HCT116 (cell line): Measurements from ENCODE around the gene APAF1. TPM values are rescaled to one million over a fixed set of nuclear protein-coding genes. Genes with fewer than 3 reads are reported as not detected.

Experiments
- ATAC-seq: fragments of 200-7000 bp; cut with Tn5 transposase; 2 replicates; pipeline ENCODE4 v1.9.1; 2020; ENCODE audit warnings: mild to moderate bottlenecking, moderate library complexity
- BruUV-seq: library from RNA; stranded (reverse); fragments of 400-500 nt; replicated peaks from 2 replicates; lab custom pipeline; 2021; lab: Mats Ljungman, UMichigan
- CTCF ChIA-PET: fragments of 300-600 bp; sonication (Branson Sonifier 250); formaldehyde crosslinking; loops from one replicate; lab custom pipeline; 2021; ENCODE audit warnings: antibody characterized with exemption; lab: Charles Lee
- POLR2A ChIA-PET: fragments of 300-600, 350-600 bp; sonication (Branson Sonifier 250); formaldehyde crosslinking; loops from one replicate; lab custom pipeline; 2021; ENCODE audit warnings: antibody characterized with exemption; lab: Charles Lee
- RAD21 ChIA-PET, 2 experiments: fragments of 300-600 bp; sonication (Branson Sonifier 250); formaldehyde crosslinking; loops; one replicate each; lab custom pipeline; 2023; ENCODE audit warnings: low total read pairs in 2 of 2; ENCODE audit not compliant: uncharacterized antibody in 2 of 2, unreplicated experiment in 2 of 2, low non-redundant PET in 1 of 2; lab: Charles Lee
- DNase-seq: peaks from one replicate; pipeline ENCODE4 v3.0.0-alpha.2; 2010; ENCODE audit warnings: low read depth, low spot score
- H2AFZ ChIP-seq: fragments of 200-600 bp; shearing (Covaris generic), sonication (generic); 2 replicates; pipeline ENCODE4 v1.6.1; 2017; ENCODE audit warnings: low read depth, mixed run types, mixed read lengths, antibody characterized with exemption, low read length; ENCODE audit not compliant: poor library complexity, severe bottlenecking
- H3K27ac ChIP-seq: 2 replicates; pipeline ENCODE4 v1.5.1; 2012; ENCODE audit warnings: low read depth, low read length
- H3K27me3 ChIP-seq: fragments of 200-600 bp; sonication (generic); 2 replicates; pipeline ENCODE4 v1.6.1; 2016; ENCODE audit warnings: mixed run types, low read length, mixed read lengths; ENCODE audit not compliant: insufficient read depth
- H3K36me3 ChIP-seq, 2 experiments: fragments of 200-500 bp in 1 of 2; fragments of 200-600 bp in 1 of 2; sonication (Bioruptor generic) in 1 of 2; sonication (generic) in 1 of 2; 2 replicates each; pipeline versions ENCODE4 v1.5.1 to v1.6.1; 2014 to 2016; ENCODE audit warnings: low read length in 2 of 2, inconsistent platforms in 1 of 2, mixed read lengths in 1 of 2, mixed run types in 1 of 2; ENCODE audit not compliant: insufficient read depth in 2 of 2, control insufficient read depth in 1 of 2
- H3K4me1 ChIP-seq, 2 experiments: fragments of 200-600 bp in 1 of 2; sonication (generic) in 1 of 2; 2 replicates each; pipeline versions ENCODE4 v1.5.1 to v1.6.1; 2012 to 2017; ENCODE audit warnings: low read length in 2 of 2, inconsistent platforms in 1 of 2, mild to moderate bottlenecking in 1 of 2, mixed read lengths in 1 of 2, mixed run types in 1 of 2, moderate library complexity in 1 of 2; ENCODE audit not compliant: insufficient read depth in 2 of 2, control insufficient read depth in 1 of 2
- H3K4me2 ChIP-seq: fragments of 200-600 bp; sonication (generic); 2 replicates; pipeline ENCODE4 v1.6.1; 2017; ENCODE audit warnings: mixed run types, low read length, mixed read lengths
- H3K4me3 ChIP-seq, 2 experiments: fragments of 200-600 bp in 1 of 2; sonication (generic) in 1 of 2; replicated peaks in 1 of 2; 2 replicates each; pipeline ENCODE4 v1.5.1; 2011 to 2016; ENCODE audit warnings: low read length in 2 of 2, control low read depth in 1 of 2, low read depth in 1 of 2, mild to moderate bottlenecking in 1 of 2, mixed read lengths in 1 of 2, mixed run types in 1 of 2
- H3K79me2 ChIP-seq: fragments of 200-600 bp; sonication (generic); 2 replicates; pipeline ENCODE4 v1.6.1; 2017; ENCODE audit warnings: mild to moderate bottlenecking, mixed run types, low read length, moderate library complexity, mixed read lengths; ENCODE audit not compliant: insufficient read depth
- H3K9ac ChIP-seq: fragments of 200-600 bp; sonication (generic); 2 replicates; pipeline ENCODE4 v1.6.1; 2016; ENCODE audit warnings: low read length, mixed read lengths
- H3K9me2 ChIP-seq: fragments of 200-600 bp; sonication (generic), shearing (Covaris generic); 2 replicates; pipeline ENCODE4 v1.6.1; 2017; ENCODE audit warnings: mixed run types, mild to moderate bottlenecking, moderate library complexity; ENCODE audit not compliant: insufficient read depth
- H3K9me3 ChIP-seq, 2 experiments: fragments of 200-500 bp in 1 of 2; fragments of 200-600 bp in 1 of 2; sonication (Bioruptor generic) in 1 of 2; sonication (generic) in 1 of 2; 2 replicates each; pipeline ENCODE4 v1.6.1; 2014 to 2017; ENCODE audit warnings: low read length in 2 of 2, mixed read lengths in 2 of 2, inconsistent platforms in 1 of 2, low read depth in 1 of 2, mild to moderate bottlenecking in 1 of 2, mixed run types in 1 of 2, moderate library complexity in 1 of 2; ENCODE audit not compliant: control insufficient read depth in 1 of 2, insufficient read depth in 1 of 2
- H4K20me1 ChIP-seq: fragments of 200-600 bp; sonication (generic), shearing (Covaris generic); 2 replicates; pipeline ENCODE4 v1.6.1; 2017; ENCODE audit warnings: mixed run types, mild to moderate bottlenecking, moderate library complexity; ENCODE audit not compliant: insufficient read depth
- CBX3 ChIP-seq: IDR thresholded peaks from 2 replicates; pipeline ENCODE4 v1.6.1; 2012; ENCODE audit warnings: low read depth
- CTCF ChIP-seq, 3 experiments: fragments of 200-600 bp in 1 of 3; sonication (generic) in 1 of 3; IDR thresholded peaks in 2 of 3; conservative IDR thresholded peaks in 1 of 3; 2 replicates each; pipeline ENCODE4 v1.5.1; 2012 to 2017; ENCODE audit warnings: low read depth in 2 of 3, low read length in 2 of 3, antibody characterized with exemption in 1 of 3, borderline replicate concordance in 1 of 3, control low read depth in 1 of 3, mild to moderate bottlenecking in 1 of 3, mixed read lengths in 1 of 3, mixed run types in 1 of 3, moderate library complexity in 1 of 3; ENCODE audit not compliant: insufficient read depth in 1 of 3
- EZH2 ChIP-seq: fragments of 200-600 bp; sonication (generic); IDR thresholded peaks from 2 replicates; pipeline ENCODE4 v1.6.1; 2017; ENCODE audit warnings: antibody characterized with exemption, mixed run types
- EZH2phosphoT487 ChIP-seq: fragments of 200-600 bp; IDR thresholded peaks from 2 replicates; pipeline ENCODE4 v1.6.1; 2018; ENCODE audit warnings: antibody characterized with exemption, borderline replicate concordance
- FOSL1 ChIP-seq: IDR thresholded peaks from 2 replicates; pipeline ENCODE4 v1.6.1; 2012; ENCODE audit warnings: low read depth
- POLR2AphosphoS5 ChIP-seq: IDR thresholded peaks from 2 replicates; pipeline ENCODE4 v1.6.1; 2011; ENCODE audit warnings: mild to moderate bottlenecking, low read depth, low read length, moderate library complexity
- RAD21 ChIP-seq: IDR thresholded peaks from 2 replicates; pipeline ENCODE4 v1.6.1; 2012; ENCODE audit warnings: low read depth, mild to moderate bottlenecking
- SRF ChIP-seq: IDR thresholded peaks from 2 replicates; pipeline ENCODE4 v1.6.1; 2012; ENCODE audit warnings: low read depth
- TCF7L2 ChIP-seq: IDR thresholded peaks from 2 replicates; pipeline ENCODE4 v1.7.0; 2011; ENCODE audit warnings: borderline replicate concordance, inconsistent platforms; ENCODE audit not compliant: insufficient read depth, insufficient read length; ENCODE audit errors: extremely low read depth
- ZBTB33 ChIP-seq: IDR thresholded peaks from 2 replicates; pipeline ENCODE4 v1.6.1; 2011; ENCODE audit warnings: mild to moderate bottlenecking, low read length, moderate library complexity; ENCODE audit not compliant: insufficient replicate concordance; ENCODE audit errors: extremely low read depth
- ZFX ChIP-seq: fragments of 450-650 bp; IDR thresholded peaks from 2 replicates; pipeline ENCODE4 v1.6.1; 2017
- intact Hi-C: fragments of 100-400 bp; cut with micrococcal nuclease; formaldehyde crosslinking; loops from 2 replicates; pipeline ENCODE4 v1.10.0; 2022
- total RNA-seq: library from RNA; stranded (reverse); gene quantifications from one replicate; pipeline ENCODE4 v1.2.1, GENCODE V29; 2021; ENCODE audit not compliant: unreplicated experiment
- TF ChIP-seq, protein P1 (sequence below): IDR thresholded peaks from 2 replicates; pipeline ENCODE4 v1.6.1; 2012; ENCODE audit warnings: low read depth
- TF ChIP-seq, protein P2 (sequence below): IDR thresholded peaks from 2 replicates; pipeline ENCODE4 v1.6.1; 2012

The APAF1 gene
- total RNA-seq, 1 experiment from 2014 or later: 13.9 TPM

GRCh38 chr12:98736352-98737321 is 91.5 kb downstream of the APAF1 start (continued):
- no peak for TF ChIP-seq EZH2phosphoT487
- TF ChIP-seq FOSL1: no peak
- TF ChIP-seq, protein P1, sequence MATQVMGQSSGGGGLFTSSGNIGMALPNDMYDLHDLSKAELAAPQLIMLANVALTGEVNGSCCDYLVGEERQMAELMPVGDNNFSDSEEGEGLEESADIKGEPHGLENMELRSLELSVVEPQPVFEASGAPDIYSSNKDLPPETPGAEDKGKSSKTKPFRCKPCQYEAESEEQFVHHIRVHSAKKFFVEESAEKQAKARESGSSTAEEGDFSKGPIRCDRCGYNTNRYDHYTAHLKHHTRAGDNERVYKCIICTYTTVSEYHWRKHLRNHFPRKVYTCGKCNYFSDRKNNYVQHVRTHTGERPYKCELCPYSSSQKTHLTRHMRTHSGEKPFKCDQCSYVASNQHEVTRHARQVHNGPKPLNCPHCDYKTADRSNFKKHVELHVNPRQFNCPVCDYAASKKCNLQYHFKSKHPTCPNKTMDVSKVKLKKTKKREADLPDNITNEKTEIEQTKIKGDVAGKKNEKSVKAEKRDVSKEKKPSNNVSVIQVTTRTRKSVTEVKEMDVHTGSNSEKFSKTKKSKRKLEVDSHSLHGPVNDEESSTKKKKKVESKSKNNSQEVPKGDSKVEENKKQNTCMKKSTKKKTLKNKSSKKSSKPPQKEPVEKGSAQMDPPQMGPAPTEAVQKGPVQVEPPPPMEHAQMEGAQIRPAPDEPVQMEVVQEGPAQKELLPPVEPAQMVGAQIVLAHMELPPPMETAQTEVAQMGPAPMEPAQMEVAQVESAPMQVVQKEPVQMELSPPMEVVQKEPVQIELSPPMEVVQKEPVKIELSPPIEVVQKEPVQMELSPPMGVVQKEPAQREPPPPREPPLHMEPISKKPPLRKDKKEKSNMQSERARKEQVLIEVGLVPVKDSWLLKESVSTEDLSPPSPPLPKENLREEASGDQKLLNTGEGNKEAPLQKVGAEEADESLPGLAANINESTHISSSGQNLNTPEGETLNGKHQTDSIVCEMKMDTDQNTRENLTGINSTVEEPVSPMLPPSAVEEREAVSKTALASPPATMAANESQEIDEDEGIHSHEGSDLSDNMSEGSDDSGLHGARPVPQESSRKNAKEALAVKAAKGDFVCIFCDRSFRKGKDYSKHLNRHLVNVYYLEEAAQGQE: no peak
- no peak for TF ChIP-seq EZH2
- TF ChIP-seq ZFX: no peak
- TF ChIP-seq CBX3: no peak
- TF ChIP-seq, protein P2, sequence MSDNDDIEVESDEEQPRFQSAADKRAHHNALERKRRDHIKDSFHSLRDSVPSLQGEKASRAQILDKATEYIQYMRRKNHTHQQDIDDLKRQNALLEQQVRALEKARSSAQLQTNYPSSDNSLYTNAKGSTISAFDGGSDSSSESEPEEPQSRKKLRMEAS: no peak

DNA sequence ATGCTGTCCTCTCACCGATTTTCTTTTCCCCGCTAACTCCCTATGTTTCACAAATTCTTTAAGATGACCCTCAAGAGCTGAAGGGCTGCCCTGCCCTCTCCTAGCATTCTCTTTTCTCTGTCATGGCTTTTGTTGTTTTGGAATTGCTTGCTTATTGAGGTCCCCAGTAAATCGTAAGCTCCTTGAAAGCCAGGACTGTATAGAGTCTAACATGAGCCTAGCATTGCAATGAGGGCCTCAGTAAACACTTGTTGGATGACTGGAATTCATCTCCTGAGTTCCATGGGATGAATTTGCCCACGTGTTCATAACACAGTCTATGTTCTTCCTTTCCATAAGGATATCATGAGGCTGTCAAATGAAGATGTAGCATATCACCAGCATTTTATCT is 92.2 kb downstream of the APAF1 start:
- CTCF ChIA-PET: no interaction called here
- no TSS peak for BruUV-seq
- Histone ChIP-seq H3K9me3 (no peaks in the 10 kb centered on the region), H3K9me2 (no peaks in the 10 kb centered on the region), H3K4me2 (no peak overlapping the region), H3K27ac (no peak overlapping the region), H4K20me1 (no peaks in the 10 kb centered on the region), H2AFZ (no peak overlapping the region), H3K27me3 (peaks cover 19% of the 10 kb centered on the region; the same call in 1 of the 2 replicates), H3K79me2 (no peaks in the 10 kb centered on the region), H3K36me3 (peaks cover 0 to 4% of the 10 kb centered on the region in 2 experiments; a peak in 2 of 4 replicates), H3K9ac (no peak overlapping the region), H3K4me1 (no peaks in the 10 kb centered on the region), H3K4me3 (no peak overlapping the region)
- POLR2A ChIA-PET: no interaction called here
- intact Hi-C loops: no loop called here
- RAD21 ChIA-PET: no interaction called here
- TF ChIP-seq RAD21 (no peak), SRF (no peak), POLR2AphosphoS5 (no peak), CTCF (IDR thresholded peaks at IDR 0.05 in 2 of 3, conservative IDR thresholded peaks at IDR 0.05 in 1 of 3; ENCODE audit: borderline replicate concordance in 1 of 3, insufficient read depth in 1 of 3, low read depth in 2 of 3, low read length in 2 of 3) (no peak), ZBTB33 (no peak), CBX3 (no peak), FOSL1 (no peak), TCF7L2 (no peak)
- TF ChIP-seq, protein P2: no peak
- ATAC-seq (no peak), DNase-seq (no peak)
